PC-3 (cell line): ENCODE results near the gene CABLES1.

Experiments used
- CTCF ChIP-seq: fragments of 300-600 bp; sonication (generic); conservative IDR thresholded peaks from 2 replicates; pipeline ENCODE4 v1.5.1; 2017; ENCODE audit warnings: antibody characterized with exemption, low read depth, mild to moderate bottlenecking, low read length
- EZH2 ChIP-seq: fragments of 300-600 bp; sonication (generic); IDR thresholded peaks from one replicate; pipeline ENCODE4 v1.6.1; 2017; ENCODE audit warnings: antibody characterized with exemption, mild to moderate bottlenecking, low read length; ENCODE audit not compliant: unreplicated experiment
- EZH2phosphoT487 ChIP-seq: fragments of 300-600 bp; sonication (generic); IDR thresholded peaks from 2 replicates; pipeline ENCODE4 v1.6.1; 2018; ENCODE audit warnings: mild to moderate bottlenecking, antibody characterized with exemption, low read length, borderline replicate concordance

GRCh38 chr18:23201741-23202140 is 66.5 kb downstream of the CABLES1 start:
- TF ChIP-seq CTCF (no peak), EZH2phosphoT487 (no peak), EZH2 (no peak)
